ENCODE results near the gene KIAA1210.

KIAA1210 gene

DNA sequence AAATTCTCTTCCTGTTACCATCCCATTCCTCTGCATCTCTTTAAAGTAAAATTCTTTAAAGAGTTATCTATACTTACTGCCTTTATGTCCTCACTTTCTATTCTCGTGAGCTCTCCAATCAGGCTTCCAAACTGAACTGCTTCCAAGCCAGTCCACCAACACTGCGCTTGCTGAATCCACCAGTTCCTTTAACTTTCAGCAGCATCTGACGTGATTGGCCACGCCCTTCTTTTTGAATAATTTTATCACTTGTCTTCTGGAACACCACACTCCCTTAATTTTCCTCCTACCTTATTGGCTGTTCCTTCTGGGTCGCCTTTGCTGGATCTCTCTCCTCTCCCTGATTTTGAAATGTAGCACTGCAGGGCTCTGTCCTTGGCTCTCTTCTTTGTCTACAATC lies at the start of gene KIAA1210:
TSS of gene KIAA1210 (minus strand) at position 163 of the 400 bp plus-strand sequence. CDS start 4,170 bp downstream, outside the sequence.
- no peak for DNase-seq

DNA sequence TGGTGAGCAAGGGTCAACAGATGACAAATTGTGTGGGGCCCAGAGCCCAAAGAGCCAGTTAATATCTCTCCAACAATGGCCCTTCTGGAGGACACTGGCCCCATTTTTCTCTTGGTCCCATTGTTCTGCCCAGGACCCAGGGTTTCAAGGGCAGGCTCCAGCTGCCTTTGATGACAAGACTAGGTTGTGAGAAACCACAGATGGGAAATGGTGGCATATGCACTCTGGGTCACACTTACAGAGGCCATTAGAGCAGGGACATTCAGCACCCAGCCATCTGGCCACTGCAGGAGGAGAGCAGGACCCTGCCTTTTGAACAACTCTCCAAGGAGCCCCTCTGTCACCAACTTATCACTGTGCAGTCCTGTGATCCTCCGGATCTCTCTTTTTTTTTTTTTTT lies 49.7 kb upstream of the KIAA1210 start:
- DNase-seq: no peak

DNA sequence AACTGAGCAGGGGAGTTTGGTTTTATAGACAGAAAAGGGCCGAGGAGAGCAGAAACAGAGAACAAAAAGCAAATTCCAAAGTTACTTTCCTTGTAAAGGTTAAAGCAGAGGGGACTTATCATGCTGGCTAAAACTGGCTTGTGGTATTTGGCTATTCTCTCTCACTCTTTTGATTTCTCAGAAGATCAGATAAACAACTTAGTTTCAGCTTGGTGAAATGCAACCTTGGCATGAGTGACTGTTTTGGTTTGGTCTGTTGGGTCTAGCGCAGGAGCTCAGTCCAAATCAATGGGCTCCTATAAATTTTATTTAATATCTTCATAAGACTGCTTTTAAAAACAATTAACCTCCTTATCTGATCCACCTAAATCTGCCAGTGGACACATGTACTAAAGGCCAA lies 47.3 kb upstream of the KIAA1210 start:
- DNase-seq: no peak

DNA sequence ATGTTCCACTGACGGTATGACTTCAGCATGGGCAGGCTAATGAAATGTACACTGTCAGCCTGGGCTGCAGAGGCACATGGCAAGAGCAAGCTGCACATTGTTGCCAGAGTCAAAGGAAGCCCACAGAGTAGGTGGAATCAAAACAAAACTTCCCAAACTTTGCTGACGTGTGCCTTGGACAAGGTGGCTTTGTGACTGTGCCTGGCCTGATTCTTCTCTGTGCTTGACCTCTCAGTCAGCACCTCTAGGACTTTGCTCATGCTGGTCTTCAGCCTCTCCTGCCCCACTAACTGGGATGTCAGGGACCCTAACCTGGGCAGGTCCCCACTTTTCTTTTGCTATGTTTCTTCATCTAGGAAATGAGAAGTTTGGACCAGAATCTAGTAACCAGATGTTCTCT lies 40.5 kb upstream of the KIAA1210 start:
- no peak for DNase-seq

GRCh38 chrX:119158226-119158625 lies 30.6 kb upstream of the KIAA1210 start:
- no peak for DNase-seq

GRCh38 chrX:119156241-119156640 lies 28.6 kb upstream of the KIAA1210 start:
- DNase-seq: no peak

- DNase-seq: no peak
These were observed 27.9 kb upstream of the KIAA1210 start for GRCh38 chrX:119155416-119156035.

DNA sequence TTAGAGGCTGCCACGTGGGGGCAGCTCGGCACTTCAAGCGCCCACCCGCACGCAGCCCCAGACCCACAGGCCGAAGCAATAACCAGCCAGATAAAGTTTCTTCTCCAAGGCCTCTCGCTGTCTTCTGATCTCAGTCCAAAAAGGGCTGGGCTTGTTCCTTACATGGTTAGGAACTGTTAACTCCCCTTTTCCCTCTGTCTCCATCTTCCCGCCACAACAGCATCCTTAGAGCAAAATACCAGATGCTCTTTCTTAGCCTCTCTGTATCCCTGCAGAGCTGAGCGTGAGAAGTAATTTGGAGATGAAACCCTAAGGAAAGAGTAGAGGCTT lies 23.4 kb upstream of the KIAA1210 start:
- DNase-seq: no peak

DNA sequence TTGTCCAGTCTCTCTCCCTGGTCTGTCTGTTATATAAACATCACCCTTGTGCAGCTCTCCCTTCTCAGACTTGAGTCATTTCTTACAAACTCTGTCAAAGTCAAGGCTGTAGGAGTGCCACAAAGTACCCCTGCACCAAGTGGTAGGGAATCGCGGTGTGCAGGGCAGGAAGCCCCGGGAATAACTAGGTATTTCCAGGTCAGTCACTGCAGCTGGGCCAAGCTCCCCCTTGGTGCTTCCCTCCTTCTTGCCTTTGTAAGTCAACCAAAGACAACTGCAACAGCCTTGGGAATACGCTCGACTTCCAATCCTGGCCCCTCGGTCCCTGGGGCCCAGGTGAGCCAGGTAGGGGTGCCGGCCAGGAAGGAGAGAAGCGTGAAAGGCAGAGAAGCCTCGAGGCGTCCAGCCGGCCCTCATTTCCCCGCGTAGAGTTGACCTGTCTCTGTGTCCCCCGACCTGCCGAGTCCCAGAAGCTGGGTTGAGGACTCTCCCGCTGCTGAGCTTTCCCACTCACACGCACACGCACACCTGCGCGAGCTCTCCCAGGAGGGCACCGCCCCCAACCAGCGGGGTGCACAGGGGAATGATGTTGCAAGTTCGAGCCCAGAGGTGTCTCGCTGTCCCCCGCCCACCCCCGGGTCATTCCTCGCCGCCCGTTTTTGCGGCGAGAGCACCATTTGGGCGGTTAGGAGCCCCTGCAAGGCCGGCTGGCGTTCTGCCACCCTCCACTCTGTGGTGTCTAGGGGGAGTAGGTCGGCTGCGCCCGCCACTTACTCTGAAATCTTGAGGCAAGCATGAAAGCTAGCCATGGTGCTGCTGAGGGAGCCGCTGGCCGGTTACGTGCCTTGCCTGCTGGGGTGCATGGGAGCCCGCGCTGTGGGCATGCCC lies 22.8 kb upstream of the KIAA1210 start:
- no peak for DNase-seq

DNA sequence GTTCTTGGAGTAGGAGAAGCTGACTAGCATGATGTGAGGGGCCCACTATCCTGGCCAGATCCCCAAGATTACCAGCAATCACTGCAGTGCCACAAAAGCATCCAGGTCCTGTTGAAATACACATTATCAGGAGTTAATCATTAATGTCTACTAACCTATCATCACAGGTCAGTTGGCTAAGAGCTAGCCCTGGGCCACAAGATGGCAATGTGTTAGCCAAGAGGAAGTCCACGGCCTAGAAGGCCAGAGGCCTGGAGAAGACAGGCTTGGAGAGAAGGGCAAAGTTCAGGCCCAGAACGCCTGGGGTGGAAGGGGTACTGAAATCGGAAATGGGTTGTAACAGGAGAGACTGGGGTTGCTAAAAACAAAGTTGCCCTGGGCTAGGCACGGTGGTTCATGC lies 19.9 kb upstream of the KIAA1210 start:
- DNase-seq: no peak

- no peak for DNase-seq
These were observed 17.6 kb upstream of the KIAA1210 start for GRCh38 chrX:119145241-119145653.

- DNase-seq: no peak
These were observed 6.9 kb upstream of the KIAA1210 start for GRCh38 chrX:119134466-119134865.

DNA sequence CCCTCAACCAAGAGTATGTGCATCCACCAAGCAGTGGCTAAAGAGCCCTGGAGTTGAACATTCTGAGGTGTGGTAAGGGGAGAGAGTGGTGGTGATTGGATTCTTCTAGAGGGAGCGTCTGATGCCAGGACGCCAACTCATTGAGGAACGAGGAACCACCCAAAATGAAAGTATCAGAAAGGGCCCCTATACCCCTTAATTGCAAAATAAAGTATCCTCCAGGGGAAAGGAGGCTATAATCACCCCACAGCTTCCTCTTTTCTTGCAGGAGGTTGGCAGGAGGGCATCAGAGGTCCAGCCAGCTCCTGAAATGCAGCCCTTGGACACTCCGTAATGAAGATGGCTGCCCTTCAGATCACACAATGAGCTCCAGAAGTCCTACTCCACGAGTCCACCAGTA lies 5.3 kb upstream of the KIAA1210 start:
- DNase-seq: no peak

DNA sequence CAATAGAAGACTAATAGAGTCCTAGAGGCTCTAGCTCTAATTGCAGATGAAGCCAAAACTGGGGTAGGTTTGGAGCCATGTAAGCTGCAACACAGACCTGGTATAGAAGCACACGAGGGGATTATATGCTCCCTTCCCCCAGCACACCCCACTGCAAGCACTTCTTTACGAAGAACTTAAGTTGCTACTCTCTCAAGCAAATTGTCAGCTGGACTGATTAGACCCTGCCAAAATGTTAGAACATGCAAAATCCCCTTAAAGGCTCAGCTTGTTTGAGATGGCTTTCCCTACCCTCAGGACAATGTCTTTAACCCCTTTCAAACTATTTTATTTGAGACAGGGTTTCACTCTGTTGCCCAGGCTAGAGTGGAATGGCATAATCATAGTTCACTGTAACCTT lies 4.7 kb upstream of the KIAA1210 start:
- DNase-seq: no peak

- no peak for DNase-seq
These were observed 3.3 kb upstream of the KIAA1210 start for GRCh38 chrX:119130911-119131310.

- DNase-seq: no peak
These were observed 6.3 kb downstream of the KIAA1210 start for GRCh38 chrX:119121341-119121740.

- no peak for DNase-seq
These were observed 8.7 kb downstream of the KIAA1210 start for GRCh38 chrX:119118780-119119395.

- no peak for DNase-seq
These were observed 20.4 kb downstream of the KIAA1210 start for GRCh38 chrX:119107206-119107605.

- DNase-seq: no peak
These were observed 21.8 kb downstream of the KIAA1210 start for GRCh38 chrX:119105826-119106225.

GRCh38 chrX:119101168-119101567 lies 26.4 kb downstream of the KIAA1210 start:
- no peak for DNase-seq

- no peak for DNase-seq
These were observed 31.7 kb downstream of the KIAA1210 start for GRCh38 chrX:119095936-119096335.

GRCh38 chrX:119094819-119095218 lies 32.8 kb downstream of the KIAA1210 start:
- DNase-seq: no peak

GRCh38 chrX:119093991-119094735 lies 33.4 kb downstream of the KIAA1210 start:
- DNase-seq: no peak

All from NCI-H2171 treated with DMSO at 0.1 percent for 48 hours (cell line).